Measurements from ENCODE around the gene STAT3.

DNA sequence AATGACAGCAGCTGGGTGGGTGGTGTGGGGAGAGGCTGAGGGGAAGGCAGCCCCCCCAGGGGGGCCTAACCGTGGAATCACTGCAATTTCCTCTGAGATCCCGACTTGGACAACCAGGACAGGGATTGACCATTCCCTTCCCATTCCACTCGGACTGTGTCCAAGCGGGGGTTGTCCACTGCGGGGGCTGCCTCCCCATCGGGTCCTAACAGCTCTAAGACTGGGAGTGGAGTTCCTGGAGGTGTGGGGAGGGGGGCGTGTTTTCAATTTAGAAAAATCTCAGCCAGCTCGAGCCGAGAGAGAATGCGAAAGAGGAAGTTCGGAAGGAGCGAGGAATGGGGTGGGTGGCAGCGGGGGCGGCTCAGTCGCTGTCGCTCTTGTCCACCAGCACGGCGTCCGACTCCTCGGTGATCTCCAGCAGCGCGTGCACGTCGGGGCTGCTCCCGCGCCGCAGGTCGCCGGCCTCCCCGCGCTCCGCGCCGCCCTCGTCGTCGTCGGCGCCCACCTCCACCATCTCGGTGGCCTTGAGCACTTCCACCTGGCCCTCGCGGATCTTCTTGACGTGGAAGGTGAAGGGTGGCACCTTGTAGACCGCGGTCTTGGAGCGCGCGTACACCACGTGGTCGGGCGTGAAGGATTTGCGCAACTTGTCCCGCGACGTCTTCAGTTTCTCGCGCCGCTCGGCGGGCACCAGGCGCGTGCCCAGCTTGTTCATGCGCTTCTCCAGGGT lies 16.2 kb upstream of the STAT3 start:
- no peak for TF ChIP-seq POLR2A (IDR thresholded peaks at IDR 0.05)
- TF ChIP-seq, protein P1, sequence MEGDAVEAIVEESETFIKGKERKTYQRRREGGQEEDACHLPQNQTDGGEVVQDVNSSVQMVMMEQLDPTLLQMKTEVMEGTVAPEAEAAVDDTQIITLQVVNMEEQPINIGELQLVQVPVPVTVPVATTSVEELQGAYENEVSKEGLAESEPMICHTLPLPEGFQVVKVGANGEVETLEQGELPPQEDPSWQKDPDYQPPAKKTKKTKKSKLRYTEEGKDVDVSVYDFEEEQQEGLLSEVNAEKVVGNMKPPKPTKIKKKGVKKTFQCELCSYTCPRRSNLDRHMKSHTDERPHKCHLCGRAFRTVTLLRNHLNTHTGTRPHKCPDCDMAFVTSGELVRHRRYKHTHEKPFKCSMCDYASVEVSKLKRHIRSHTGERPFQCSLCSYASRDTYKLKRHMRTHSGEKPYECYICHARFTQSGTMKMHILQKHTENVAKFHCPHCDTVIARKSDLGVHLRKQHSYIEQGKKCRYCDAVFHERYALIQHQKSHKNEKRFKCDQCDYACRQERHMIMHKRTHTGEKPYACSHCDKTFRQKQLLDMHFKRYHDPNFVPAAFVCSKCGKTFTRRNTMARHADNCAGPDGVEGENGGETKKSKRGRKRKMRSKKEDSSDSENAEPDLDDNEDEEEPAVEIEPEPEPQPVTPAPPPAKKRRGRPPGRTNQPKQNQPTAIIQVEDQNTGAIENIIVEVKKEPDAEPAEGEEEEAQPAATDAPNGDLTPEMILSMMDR (IDR thresholded peaks at IDR 0.05) = no peak
